Liver (tissue), 3 donors: ENCODE results near the gene ACTN4.

Experiments used
- ATF3 ChIP-seq: IDR thresholded peaks from 2 replicates; pipeline ENCODE4 v1.6.1; 2016; ENCODE audit warnings: antibody characterized with exemption
- CTCF ChIP-seq: fragments of 150-350 bp; IDR thresholded peaks from 2 replicates; pipeline ENCODE4 v1.5.1; 2017; ENCODE audit warnings: improper control_type of control experiment, low read depth, low read length; ENCODE audit not compliant: missing input control
- MAX ChIP-seq: IDR thresholded peaks from 2 replicates; pipeline ENCODE4 v1.6.1; 2016; ENCODE audit warnings: antibody characterized with exemption
- REST ChIP-seq: IDR thresholded peaks from 2 replicates; pipeline ENCODE4 v1.6.1; 2016; ENCODE audit warnings: antibody characterized with exemption, mild to moderate bottlenecking
- YY1 ChIP-seq: IDR thresholded peaks from 2 replicates; pipeline ENCODE4 v1.6.1; 2016; ENCODE audit warnings: antibody characterized with exemption, mild to moderate bottlenecking
- donor health status: healthy.
- donor health status: healthy.

- TF ChIP-seq CTCF, result no peak
- TF ChIP-seq MAX, result no peak
- TF ChIP-seq ATF3, result no peak
- TF ChIP-seq YY1, result no peak
- no peak for TF ChIP-seq REST
Measured at GRCh38 chr19:38693380-38694223, 46.2 kb downstream of the ACTN4 start.
